GM18870 (cell line): Measurements from ENCODE around the gene PHKG1.
"Not testable (repeated sequence)": the region's sequence is repeated elsewhere in the genome, so short reads cannot be mapped to it uniquely, and the experiment has no call there.

Experiments used
- ATAC-seq: cut with Tn5 transposase; IDR thresholded peaks from one replicate; pipeline ENCODE4 v1.9.1; 2021; ENCODE audit warnings: moderate library complexity; ENCODE audit not compliant: unreplicated experiment

The PHKG1 gene

GRCh38 chr7:56092789-56093531, at the start of gene PHKG1:
Gene PHKG1, minus strand, starts transcription at chr7:56092952. Its CDS starts 4,011 bp downstream, at chr7:56088941.
- no peak for ATAC-seq

- not testable (repeated sequence) for ATAC-seq
Observed at GRCh38 chr7:56131062-56131461, 38.3 kb upstream of the PHKG1 start.

- no peak for ATAC-seq
Observed at GRCh38 chr7:56127241-56127975, 34.7 kb upstream of the PHKG1 start.

DNA sequence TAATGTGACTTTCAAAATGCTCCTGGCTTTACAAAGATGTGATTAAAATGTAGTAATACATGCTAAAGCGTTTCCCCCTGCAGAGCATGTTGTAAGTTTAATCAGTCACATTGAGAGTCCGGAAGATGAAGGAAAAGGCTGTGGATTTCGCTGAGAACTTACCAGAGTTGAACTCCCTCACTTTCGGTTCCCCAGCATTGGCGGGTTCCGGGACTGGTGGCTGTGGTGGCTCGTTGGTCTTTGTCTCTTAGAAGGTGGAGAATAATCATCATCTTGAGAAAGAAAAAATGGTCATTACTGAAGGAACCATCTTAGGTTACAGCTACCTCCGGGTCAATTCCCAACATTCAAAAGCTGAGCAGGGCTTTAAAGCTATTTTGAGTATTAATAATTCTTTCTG, 33.1 kb upstream of the PHKG1 start:
- ATAC-seq, result no peak

- ATAC-seq, result no peak
Observed at GRCh38 chr7:56124981-56125380, 32.2 kb upstream of the PHKG1 start.

DNA sequence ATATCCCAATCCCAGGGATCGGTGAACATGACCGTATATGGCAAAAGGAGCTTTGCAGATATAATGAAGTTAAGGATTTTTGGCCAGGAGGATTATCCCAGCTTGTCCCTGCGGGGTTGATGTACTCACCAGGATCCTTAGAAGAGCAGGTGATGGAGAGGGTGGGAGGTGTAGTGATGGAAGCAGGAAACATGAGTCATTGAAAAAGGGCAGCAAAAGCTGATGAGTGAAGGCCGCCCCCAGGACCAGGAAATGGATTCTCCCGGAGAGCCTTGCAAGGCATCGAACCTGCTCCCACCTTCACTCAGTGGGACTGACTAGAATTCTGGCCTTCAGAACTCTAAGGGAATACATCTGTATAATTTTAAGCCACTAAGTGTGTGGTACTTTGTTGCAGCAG, 28.7 kb upstream of the PHKG1 start:
- no peak for ATAC-seq

- no peak for ATAC-seq
Observed at GRCh38 chr7:56115852-56116538, 23.2 kb upstream of the PHKG1 start, which contains the start of gene NUPR2. Gene NUPR2, minus strand, starts transcription at chr7:56116417. Its CDS starts 103 bp downstream, at chr7:56116314.

DNA sequence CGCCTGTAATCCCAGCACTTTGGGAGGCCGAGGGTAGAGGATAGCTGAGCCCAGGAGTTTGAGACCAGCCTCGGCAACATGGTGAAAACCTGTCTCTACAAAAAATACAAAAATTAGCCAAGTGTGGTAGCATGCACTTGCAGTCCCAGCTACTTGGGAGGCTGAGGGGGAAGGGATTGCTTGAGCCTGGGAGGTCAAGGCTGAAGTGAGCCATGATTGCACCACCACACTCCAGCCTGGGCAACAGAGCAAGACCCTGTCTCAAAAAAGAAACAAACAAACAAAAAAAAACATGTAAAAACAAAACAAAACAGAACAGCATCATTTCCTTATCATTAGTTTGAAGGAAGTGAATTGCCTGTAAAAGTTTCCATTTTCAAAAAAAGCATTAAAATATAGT, 19.5 kb upstream of the PHKG1 start:
- not testable (repeated sequence) for ATAC-seq

DNA sequence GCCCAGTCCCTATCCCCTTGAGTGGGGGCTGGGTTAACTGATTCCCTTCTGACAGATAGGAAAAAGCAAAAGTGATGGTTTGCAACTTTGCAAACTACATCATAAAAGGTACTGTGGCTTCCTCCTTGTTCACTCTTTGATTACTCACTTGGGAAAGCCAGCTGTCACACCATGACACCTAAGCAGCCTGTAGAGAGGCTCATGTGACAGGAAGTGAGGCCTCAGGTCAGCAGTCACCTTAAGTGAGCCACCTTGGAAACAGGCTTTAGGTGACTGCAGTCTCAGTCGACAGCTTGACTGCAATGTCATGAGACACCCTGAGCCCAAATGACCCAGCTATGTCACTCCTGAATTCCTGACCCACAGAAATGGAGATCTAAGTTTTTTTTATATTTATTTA, 17.9 kb upstream of the PHKG1 start:
- ATAC-seq, result no peak

- ATAC-seq, result no peak
Observed at GRCh38 chr7:56107954-56108258, 15.2 kb upstream of the PHKG1 start.

- ATAC-seq, result peak; percentile 100
Observed at GRCh38 chr7:56106108-56107073, 13.6 kb upstream of the PHKG1 start, which contains the start of gene CHCHD2. Gene CHCHD2, minus strand, starts transcription at chr7:56106476. Its CDS starts 63 bp downstream, at chr7:56106413.

DNA sequence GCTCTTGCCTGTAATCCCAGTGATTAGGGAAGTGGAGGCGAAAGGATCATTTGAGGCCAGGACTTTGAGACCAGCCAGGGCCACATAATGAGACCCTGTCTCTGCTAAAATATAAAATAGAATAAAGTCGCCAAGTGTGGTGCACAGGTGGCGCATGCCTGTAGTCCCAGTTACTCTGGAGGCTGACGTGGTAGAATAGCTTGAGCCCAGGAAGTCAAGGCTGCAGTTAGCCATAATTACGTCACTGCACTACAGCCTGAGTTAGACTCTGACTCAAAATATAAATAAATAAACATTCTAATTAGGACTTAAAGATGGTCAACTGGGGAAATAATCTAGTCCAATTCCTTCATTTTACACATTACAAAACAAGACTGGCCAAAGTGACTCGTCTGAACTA, 12.8 kb upstream of the PHKG1 start:
- ATAC-seq, result no peak

- ATAC-seq, result not testable (repeated sequence)
Observed at GRCh38 chr7:56104138-56104537, 11.4 kb upstream of the PHKG1 start.

DNA sequence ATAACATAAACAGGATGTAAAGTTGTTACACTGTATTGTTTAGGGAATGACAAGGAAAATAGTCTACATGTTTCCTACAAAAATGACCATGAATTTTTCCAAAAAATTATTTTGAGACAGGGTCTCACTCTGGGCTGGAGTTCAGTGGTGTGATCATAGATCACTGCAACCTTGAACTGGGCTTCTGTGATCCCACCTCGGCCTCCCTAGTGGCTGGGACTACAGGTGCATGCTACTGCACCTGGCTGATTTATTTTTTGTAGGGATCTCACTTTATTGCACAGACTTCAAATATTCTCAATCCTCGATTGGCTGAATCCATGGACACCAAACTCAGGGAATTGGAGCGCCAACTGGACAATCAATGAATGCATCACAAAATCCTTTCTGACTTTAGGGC, 6.9 kb upstream of the PHKG1 start:
- no peak for ATAC-seq

DNA sequence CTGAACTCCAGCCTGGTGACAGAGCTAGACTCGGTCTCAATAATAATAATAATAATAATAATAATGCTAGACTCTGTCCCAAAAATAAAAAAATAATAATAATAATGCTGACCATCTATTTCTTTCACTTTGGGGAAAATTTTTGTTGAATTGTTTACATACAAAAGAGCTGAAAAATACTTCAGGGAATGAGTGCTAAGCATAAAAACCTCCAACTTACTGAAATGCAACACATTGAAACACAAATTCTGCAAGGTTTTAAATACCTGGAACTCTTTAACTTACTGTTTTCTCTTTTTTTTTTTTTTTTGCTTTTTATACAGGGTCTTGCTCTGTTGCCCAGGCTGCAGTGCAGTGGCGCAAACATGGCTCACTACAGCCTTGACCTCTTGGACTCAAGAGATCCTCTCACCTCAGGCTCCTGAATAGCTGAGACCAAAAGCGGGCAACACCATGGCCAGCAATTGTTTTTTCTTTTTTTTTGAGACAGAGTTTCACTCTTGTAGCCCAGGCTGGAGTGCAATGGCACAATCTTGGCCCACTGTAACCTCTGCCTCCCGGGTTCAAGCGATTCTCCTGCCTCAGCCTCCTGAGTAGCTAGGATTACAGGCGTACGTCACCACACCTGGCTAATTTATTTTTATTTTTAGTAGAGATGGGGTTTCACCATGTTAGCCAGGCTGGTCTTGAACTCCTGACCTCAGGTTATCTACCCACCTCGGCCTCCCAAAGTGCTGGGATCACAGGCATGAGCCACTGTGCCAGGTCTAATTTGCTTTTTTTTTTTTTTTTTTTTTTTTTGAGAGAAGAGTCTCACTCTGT, 5.6 kb upstream of the PHKG1 start:
- not testable (repeated sequence) for ATAC-seq

GRCh38 chr7:56097700-56098099, 4.9 kb upstream of the PHKG1 start:
- ATAC-seq, result no peak

GRCh38 chr7:56092388-56092787, 364 bp downstream of the PHKG1 start:
- not testable (repeated sequence) for ATAC-seq

- no peak for ATAC-seq
Observed at GRCh38 chr7:56091591-56091990, 1.2 kb downstream of the PHKG1 start.

GRCh38 chr7:56087445-56087844, 5.3 kb downstream of the PHKG1 start:
- ATAC-seq, result no peak

- no peak for ATAC-seq
Observed at GRCh38 chr7:56086761-56087160, 6.0 kb downstream of the PHKG1 start.
